HCT116 (cell line): ENCODE results near the gene CACNA2D3. TPM values are rescaled to one million over a fixed set of nuclear protein-coding genes. Genes with fewer than 3 reads are reported as not detected.

Experiments
- ATAC-seq: fragments of 200-7000 bp; cut with Tn5 transposase; 2 replicates; pipeline ENCODE4 v1.9.1; 2020; ENCODE audit warnings: mild to moderate bottlenecking, moderate library complexity
- BruUV-seq: library from RNA; stranded (reverse); fragments of 400-500 nt; replicated peaks from 2 replicates; lab custom pipeline; 2021; lab: Mats Ljungman, UMichigan
- CTCF ChIA-PET: fragments of 300-600 bp; sonication (Branson Sonifier 250); formaldehyde crosslinking; loops from one replicate; lab custom pipeline; 2021; ENCODE audit warnings: antibody characterized with exemption; lab: Charles Lee
- POLR2A ChIA-PET: fragments of 300-600, 350-600 bp; sonication (Branson Sonifier 250); formaldehyde crosslinking; loops from one replicate; lab custom pipeline; 2021; ENCODE audit warnings: antibody characterized with exemption; lab: Charles Lee
- RAD21 ChIA-PET, 2 experiments: fragments of 300-600 bp; sonication (Branson Sonifier 250); formaldehyde crosslinking; loops; one replicate each; lab custom pipeline; 2023; ENCODE audit warnings: low total read pairs in 2 of 2; ENCODE audit not compliant: uncharacterized antibody in 2 of 2, unreplicated experiment in 2 of 2, low non-redundant PET in 1 of 2; lab: Charles Lee
- DNase-seq: peaks from one replicate; pipeline ENCODE4 v3.0.0-alpha.2; 2010; ENCODE audit warnings: low read depth, low spot score
- H2AFZ ChIP-seq: fragments of 200-600 bp; shearing (Covaris generic), sonication (generic); 2 replicates; pipeline ENCODE4 v1.6.1; 2017; ENCODE audit warnings: low read depth, mixed run types, mixed read lengths, antibody characterized with exemption, low read length; ENCODE audit not compliant: poor library complexity, severe bottlenecking
- H3K27ac ChIP-seq: 2 replicates; pipeline ENCODE4 v1.5.1; 2012; ENCODE audit warnings: low read depth, low read length
- H3K27me3 ChIP-seq: fragments of 200-600 bp; sonication (generic); 2 replicates; pipeline ENCODE4 v1.6.1; 2016; ENCODE audit warnings: mixed run types, low read length, mixed read lengths; ENCODE audit not compliant: insufficient read depth
- H3K36me3 ChIP-seq, 2 experiments: fragments of 200-500 bp in 1 of 2; fragments of 200-600 bp in 1 of 2; sonication (Bioruptor generic) in 1 of 2; sonication (generic) in 1 of 2; 2 replicates each; pipeline versions ENCODE4 v1.5.1 to v1.6.1; 2014 to 2016; ENCODE audit warnings: low read length in 2 of 2, inconsistent platforms in 1 of 2, mixed read lengths in 1 of 2, mixed run types in 1 of 2; ENCODE audit not compliant: insufficient read depth in 2 of 2, control insufficient read depth in 1 of 2
- H3K4me1 ChIP-seq, 2 experiments: fragments of 200-600 bp in 1 of 2; sonication (generic) in 1 of 2; 2 replicates each; pipeline versions ENCODE4 v1.5.1 to v1.6.1; 2012 to 2017; ENCODE audit warnings: low read length in 2 of 2, inconsistent platforms in 1 of 2, mild to moderate bottlenecking in 1 of 2, mixed read lengths in 1 of 2, mixed run types in 1 of 2, moderate library complexity in 1 of 2; ENCODE audit not compliant: insufficient read depth in 2 of 2, control insufficient read depth in 1 of 2
- H3K4me2 ChIP-seq: fragments of 200-600 bp; sonication (generic); 2 replicates; pipeline ENCODE4 v1.6.1; 2017; ENCODE audit warnings: mixed run types, low read length, mixed read lengths
- H3K4me3 ChIP-seq, 2 experiments: fragments of 200-600 bp in 1 of 2; sonication (generic) in 1 of 2; replicated peaks in 1 of 2; 2 replicates each; pipeline ENCODE4 v1.5.1; 2011 to 2016; ENCODE audit warnings: low read length in 2 of 2, control low read depth in 1 of 2, low read depth in 1 of 2, mild to moderate bottlenecking in 1 of 2, mixed read lengths in 1 of 2, mixed run types in 1 of 2
- H3K79me2 ChIP-seq: fragments of 200-600 bp; sonication (generic); 2 replicates; pipeline ENCODE4 v1.6.1; 2017; ENCODE audit warnings: mild to moderate bottlenecking, mixed run types, low read length, moderate library complexity, mixed read lengths; ENCODE audit not compliant: insufficient read depth
- H3K9ac ChIP-seq: fragments of 200-600 bp; sonication (generic); 2 replicates; pipeline ENCODE4 v1.6.1; 2016; ENCODE audit warnings: low read length, mixed read lengths
- H3K9me2 ChIP-seq: fragments of 200-600 bp; sonication (generic), shearing (Covaris generic); 2 replicates; pipeline ENCODE4 v1.6.1; 2017; ENCODE audit warnings: mixed run types, mild to moderate bottlenecking, moderate library complexity; ENCODE audit not compliant: insufficient read depth
- H3K9me3 ChIP-seq, 2 experiments: fragments of 200-500 bp in 1 of 2; fragments of 200-600 bp in 1 of 2; sonication (Bioruptor generic) in 1 of 2; sonication (generic) in 1 of 2; 2 replicates each; pipeline ENCODE4 v1.6.1; 2014 to 2017; ENCODE audit warnings: low read length in 2 of 2, mixed read lengths in 2 of 2, inconsistent platforms in 1 of 2, low read depth in 1 of 2, mild to moderate bottlenecking in 1 of 2, mixed run types in 1 of 2, moderate library complexity in 1 of 2; ENCODE audit not compliant: control insufficient read depth in 1 of 2, insufficient read depth in 1 of 2
- H4K20me1 ChIP-seq: fragments of 200-600 bp; sonication (generic), shearing (Covaris generic); 2 replicates; pipeline ENCODE4 v1.6.1; 2017; ENCODE audit warnings: mixed run types, mild to moderate bottlenecking, moderate library complexity; ENCODE audit not compliant: insufficient read depth
- CBX3 ChIP-seq: IDR thresholded peaks from 2 replicates; pipeline ENCODE4 v1.6.1; 2012; ENCODE audit warnings: low read depth
- CEBPB ChIP-seq: IDR thresholded peaks from 2 replicates; pipeline ENCODE4 v1.6.1; 2012; ENCODE audit warnings: low read depth
- EGR1 ChIP-seq: IDR thresholded peaks from 2 replicates; pipeline ENCODE4 v1.6.1; 2012; ENCODE audit warnings: low read depth
- ELF1 ChIP-seq: IDR thresholded peaks from 2 replicates; pipeline ENCODE4 v1.6.1; 2012; ENCODE audit warnings: low read depth, borderline replicate concordance
- EZH2 ChIP-seq: fragments of 200-600 bp; sonication (generic); IDR thresholded peaks from 2 replicates; pipeline ENCODE4 v1.6.1; 2017; ENCODE audit warnings: antibody characterized with exemption, mixed run types
- EZH2phosphoT487 ChIP-seq: fragments of 200-600 bp; IDR thresholded peaks from 2 replicates; pipeline ENCODE4 v1.6.1; 2018; ENCODE audit warnings: antibody characterized with exemption, borderline replicate concordance
- FOSL1 ChIP-seq: IDR thresholded peaks from 2 replicates; pipeline ENCODE4 v1.6.1; 2012; ENCODE audit warnings: low read depth
- JUND ChIP-seq: IDR thresholded peaks from 2 replicates; pipeline ENCODE4 v1.6.1; 2012
- MAX ChIP-seq: IDR thresholded peaks from 2 replicates; pipeline ENCODE4 v1.6.1; 2012
- POLR2A ChIP-seq: IDR thresholded peaks from 2 replicates; pipeline ENCODE4 v1.7.0; 2011; ENCODE audit warnings: borderline replicate concordance; ENCODE audit not compliant: insufficient read depth, insufficient read length; ENCODE audit errors: extremely low read depth
- RAD21 ChIP-seq: IDR thresholded peaks from 2 replicates; pipeline ENCODE4 v1.6.1; 2012; ENCODE audit warnings: low read depth, mild to moderate bottlenecking
- SIN3A ChIP-seq: IDR thresholded peaks from 2 replicates; pipeline ENCODE4 v1.6.1; 2012; ENCODE audit warnings: low read depth
- SP1 ChIP-seq: IDR thresholded peaks from 2 replicates; pipeline ENCODE4 v1.6.1; 2012; ENCODE audit warnings: low read depth
- TCF7L2 ChIP-seq: IDR thresholded peaks from 2 replicates; pipeline ENCODE4 v1.7.0; 2011; ENCODE audit warnings: borderline replicate concordance, inconsistent platforms; ENCODE audit not compliant: insufficient read depth, insufficient read length; ENCODE audit errors: extremely low read depth
- ZBTB33 ChIP-seq: IDR thresholded peaks from 2 replicates; pipeline ENCODE4 v1.6.1; 2011; ENCODE audit warnings: mild to moderate bottlenecking, low read length, moderate library complexity; ENCODE audit not compliant: insufficient replicate concordance; ENCODE audit errors: extremely low read depth
- ZFX ChIP-seq: fragments of 450-650 bp; IDR thresholded peaks from 2 replicates; pipeline ENCODE4 v1.6.1; 2017
- ZNF274 ChIP-seq: fragments of 200-500 bp; sonication (Bioruptor generic); IDR thresholded peaks from 2 replicates; pipeline ENCODE4 v1.6.1; 2014; ENCODE audit warnings: mild to moderate bottlenecking, low read depth, low read length, inconsistent platforms
- intact Hi-C: fragments of 100-400 bp; cut with micrococcal nuclease; formaldehyde crosslinking; loops from 2 replicates; pipeline ENCODE4 v1.10.0; 2022
- total RNA-seq: library from RNA; stranded (reverse); gene quantifications from one replicate; pipeline ENCODE4 v1.2.1, GENCODE V29; 2021; ENCODE audit not compliant: unreplicated experiment
- TF ChIP-seq, protein P1 (sequence below): IDR thresholded peaks from 2 replicates; pipeline ENCODE4 v1.6.1; 2012; ENCODE audit warnings: low read depth

The CACNA2D3 gene
- total RNA-seq, 1 experiment from 2014 or later: 0.20 TPM

GRCh38 chr3:54547846-54548245, 425.5 kb downstream of the CACNA2D3 start (continued):
- no peak for TF ChIP-seq RAD21
- TF ChIP-seq MAX: no peak
- no peak for TF ChIP-seq ZNF274
- TF ChIP-seq, all 23 proteins: peak for 0

DNA sequence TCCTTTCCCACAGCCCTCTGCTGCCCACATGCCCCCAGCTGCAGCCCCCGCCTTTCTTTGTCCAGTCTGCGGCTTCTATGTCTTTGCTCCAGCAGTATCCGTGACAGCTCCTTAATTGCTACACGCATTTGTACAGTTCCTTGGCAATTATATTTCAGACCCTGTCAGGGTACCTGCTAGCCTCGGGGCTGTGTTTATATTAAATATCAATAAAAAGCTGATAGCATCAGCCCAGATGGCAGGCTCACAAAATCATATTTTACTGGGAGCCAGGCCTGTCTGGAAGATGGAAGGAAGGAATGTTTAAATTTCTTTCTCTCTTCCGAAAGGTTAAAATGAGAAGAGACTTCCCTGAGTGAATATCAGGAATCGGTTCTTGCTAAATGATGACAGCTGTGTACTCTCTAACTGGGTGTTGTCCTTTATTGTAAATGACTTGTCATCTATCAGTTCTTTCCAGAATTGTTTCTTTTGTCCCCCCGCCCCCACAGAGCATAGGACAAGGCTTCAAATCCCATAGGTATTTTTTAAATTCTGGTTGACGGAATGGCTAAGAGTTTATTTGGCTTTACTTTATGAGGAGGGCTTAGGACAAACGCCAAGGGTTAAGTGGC, 427.4 kb downstream of the CACNA2D3 start:
- TF ChIP-seq ELF1 (no peak), CBX3 (no peak), SP1 (no peak), EZH2 (no peak), EGR1 (no peak), FOSL1 (no peak), SIN3A (no peak), RAD21 (no peak), JUND (no peak), TCF7L2 (no peak), ZFX (no peak), ZNF274 (no peak), EZH2phosphoT487 (no peak), CEBPB (no peak), ZBTB33 (no peak), POLR2A (no peak)
- TF ChIP-seq, protein P1, sequence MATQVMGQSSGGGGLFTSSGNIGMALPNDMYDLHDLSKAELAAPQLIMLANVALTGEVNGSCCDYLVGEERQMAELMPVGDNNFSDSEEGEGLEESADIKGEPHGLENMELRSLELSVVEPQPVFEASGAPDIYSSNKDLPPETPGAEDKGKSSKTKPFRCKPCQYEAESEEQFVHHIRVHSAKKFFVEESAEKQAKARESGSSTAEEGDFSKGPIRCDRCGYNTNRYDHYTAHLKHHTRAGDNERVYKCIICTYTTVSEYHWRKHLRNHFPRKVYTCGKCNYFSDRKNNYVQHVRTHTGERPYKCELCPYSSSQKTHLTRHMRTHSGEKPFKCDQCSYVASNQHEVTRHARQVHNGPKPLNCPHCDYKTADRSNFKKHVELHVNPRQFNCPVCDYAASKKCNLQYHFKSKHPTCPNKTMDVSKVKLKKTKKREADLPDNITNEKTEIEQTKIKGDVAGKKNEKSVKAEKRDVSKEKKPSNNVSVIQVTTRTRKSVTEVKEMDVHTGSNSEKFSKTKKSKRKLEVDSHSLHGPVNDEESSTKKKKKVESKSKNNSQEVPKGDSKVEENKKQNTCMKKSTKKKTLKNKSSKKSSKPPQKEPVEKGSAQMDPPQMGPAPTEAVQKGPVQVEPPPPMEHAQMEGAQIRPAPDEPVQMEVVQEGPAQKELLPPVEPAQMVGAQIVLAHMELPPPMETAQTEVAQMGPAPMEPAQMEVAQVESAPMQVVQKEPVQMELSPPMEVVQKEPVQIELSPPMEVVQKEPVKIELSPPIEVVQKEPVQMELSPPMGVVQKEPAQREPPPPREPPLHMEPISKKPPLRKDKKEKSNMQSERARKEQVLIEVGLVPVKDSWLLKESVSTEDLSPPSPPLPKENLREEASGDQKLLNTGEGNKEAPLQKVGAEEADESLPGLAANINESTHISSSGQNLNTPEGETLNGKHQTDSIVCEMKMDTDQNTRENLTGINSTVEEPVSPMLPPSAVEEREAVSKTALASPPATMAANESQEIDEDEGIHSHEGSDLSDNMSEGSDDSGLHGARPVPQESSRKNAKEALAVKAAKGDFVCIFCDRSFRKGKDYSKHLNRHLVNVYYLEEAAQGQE: no peak
- Histone ChIP-seq H4K20me1 (no peaks in the 10 kb centered on the region), H3K9ac (no peak overlapping the region), H3K4me2 (no peak overlapping the region), H3K4me1 (no peaks in the 10 kb centered on the region), H3K9me2 (no peaks in the 10 kb centered on the region), H3K27ac (no peak overlapping the region), H3K79me2 (no peaks in the 10 kb centered on the region), H3K4me3 (no peak overlapping the region), H3K9me3 (no peaks in the 10 kb centered on the region), H3K27me3 (no peaks in the 10 kb centered on the region), H3K36me3 (no peaks in the 10 kb centered on the region), H2AFZ (no peak overlapping the region)
- no peak for DNase-seq
- POLR2A ChIA-PET: no interaction called here
- intact Hi-C loops: no loop called here
- RAD21 ChIA-PET: no interaction called here
- BruUV-seq: no TSS peak
- ATAC-seq: no peak
- CTCF ChIA-PET: no interaction called here
